Stimulated activated CD4-positive, alpha-beta T cell treated with anti-CD3 and anti-CD28 coated beads, Interleukin-1b, Interleukin-23, amount 100 ng/mL, for 4 hours (primary cell): ENCODE results near the gene USB1.

Source experiments
- DNase-seq, 2 donors: peaks; one replicate each; pipeline ENCODE4 v3.0.0-alpha.2; 2020; ENCODE audit warnings: low read depth in 2 of 2

Gene USB1

DNA sequence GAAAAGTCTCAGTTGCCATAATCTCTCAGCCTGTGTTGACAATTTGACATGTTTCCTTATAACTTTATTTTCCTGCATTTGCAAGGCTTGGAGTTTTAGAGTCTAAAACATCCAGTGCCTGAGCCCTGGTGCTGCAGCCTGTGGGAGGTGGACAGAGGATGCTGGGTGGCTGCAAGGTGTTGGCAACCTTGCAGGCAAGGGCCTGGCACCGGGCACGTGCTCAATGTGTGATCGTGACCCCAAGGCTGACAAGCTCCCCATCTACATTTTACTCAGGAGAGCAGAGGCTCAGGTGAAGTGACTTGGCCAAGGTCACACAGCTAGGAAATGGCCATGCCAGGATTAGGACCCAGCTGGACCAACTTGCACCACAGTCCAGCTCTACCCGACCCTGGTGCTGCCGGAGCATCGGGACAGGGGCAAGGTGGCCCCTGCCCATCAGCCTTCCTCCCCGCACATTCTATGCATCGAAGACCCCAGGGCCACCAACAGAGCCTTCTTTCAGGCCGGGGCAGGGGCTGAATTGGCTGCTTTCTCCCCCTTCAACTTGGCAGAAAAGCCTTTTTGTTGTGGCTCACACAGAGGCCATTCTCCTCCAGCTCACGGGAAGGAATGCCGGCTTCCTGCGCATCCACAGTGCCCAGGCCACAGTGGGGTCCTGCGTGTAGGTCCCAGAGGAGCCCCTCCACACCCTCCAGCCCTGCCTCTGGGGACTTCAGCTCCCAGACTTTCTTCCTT lies 47.5 kb downstream of the USB1 start:
- no peak for DNase-seq

DNA sequence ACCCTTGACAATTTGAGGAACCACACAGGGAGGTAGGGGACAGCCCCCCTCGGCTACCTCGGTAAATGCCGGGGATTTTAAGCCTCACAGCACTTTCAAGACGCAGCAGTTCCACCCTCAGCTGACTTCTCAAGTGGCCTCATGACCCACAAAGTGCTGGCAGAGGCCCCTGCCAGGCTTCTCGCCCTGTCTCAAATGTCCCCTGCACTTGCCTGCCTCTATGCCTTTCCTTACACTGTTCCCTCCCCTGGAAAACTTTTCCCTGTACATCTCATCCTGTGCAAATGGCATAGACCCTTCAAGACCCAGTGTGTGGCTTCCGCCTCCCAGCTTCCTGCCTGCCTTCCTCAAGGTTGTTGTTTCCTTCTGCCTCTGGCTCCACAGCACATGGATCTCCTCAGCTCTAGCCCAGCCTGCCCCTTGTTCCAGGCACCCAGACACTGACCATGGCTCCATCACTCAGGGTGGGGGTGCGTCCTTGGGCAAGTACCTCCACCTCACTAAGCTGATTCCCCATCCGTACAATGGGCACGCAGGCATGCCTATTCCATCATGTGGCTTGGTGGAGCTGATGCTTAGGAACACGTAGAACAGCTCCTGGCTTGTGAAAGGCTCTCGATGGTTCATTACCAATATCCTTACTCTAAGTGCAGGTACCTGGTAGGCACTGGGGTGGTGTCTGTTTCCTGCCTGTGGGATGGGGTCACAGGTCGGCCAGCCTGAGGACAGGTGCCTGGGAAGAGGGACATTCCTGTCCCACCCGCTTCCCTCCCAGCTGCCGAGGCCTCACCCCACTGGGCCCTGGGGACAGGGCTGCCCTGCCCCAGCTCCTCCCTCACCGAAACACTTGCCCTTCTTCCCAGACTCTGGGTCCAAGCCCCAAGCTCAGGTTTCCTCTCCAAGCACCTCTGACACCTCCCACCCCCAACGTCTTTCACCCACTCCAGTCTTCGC lies 48.3 kb downstream of the USB1 start:
- no peak for DNase-seq

- DNase-seq: no peak
Measured at GRCh38 chr16:58051296-58051695, 50.1 kb downstream of the USB1 start.

GRCh38 chr16:58051821-58052603 lies 50.8 kb downstream of the USB1 start:
- no peak for DNase-seq

DNA sequence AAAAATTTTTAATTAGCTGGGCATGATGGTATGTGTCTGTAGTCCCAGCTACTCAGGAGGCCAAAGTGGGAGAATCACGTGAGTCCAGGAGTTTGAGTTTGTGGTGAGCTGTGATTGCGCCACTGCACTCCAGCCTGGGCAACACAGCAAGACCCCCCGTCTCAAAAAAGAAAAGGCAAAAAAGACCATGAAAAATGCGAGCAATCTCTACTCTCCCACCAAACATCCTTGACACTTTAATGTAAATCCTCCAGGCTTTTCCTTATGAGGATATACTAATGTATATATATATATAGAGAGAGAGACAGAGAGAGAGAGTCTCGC lies 52.4 kb downstream of the USB1 start:
- no peak for DNase-seq

- DNase-seq: no peak
Measured at GRCh38 chr16:58054289-58054688, 53.1 kb downstream of the USB1 start.

GRCh38 chr16:58056580-58056979 lies 55.4 kb downstream of the USB1 start:
- DNase-seq: no peak

DNA sequence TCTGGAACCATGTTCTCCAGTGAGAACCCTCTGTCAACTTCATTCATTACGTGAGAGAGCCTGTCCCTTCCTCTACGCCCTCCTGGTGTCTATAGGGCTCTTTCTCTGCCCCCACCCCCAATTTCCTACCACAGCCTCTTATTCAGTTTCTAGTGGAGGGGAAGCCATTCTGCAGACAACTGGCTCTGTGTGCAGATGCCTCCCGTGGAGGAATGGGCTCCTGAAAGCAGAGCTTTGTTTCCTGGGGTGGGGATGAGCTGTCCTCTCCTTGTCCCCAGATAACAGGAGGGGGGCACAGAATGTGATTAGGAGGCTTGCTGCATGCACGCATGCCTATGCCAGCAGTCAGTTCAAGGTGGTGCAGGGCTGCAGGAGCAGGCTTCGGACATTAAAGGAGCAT lies 55.9 kb downstream of the USB1 start:
- no peak for DNase-seq

DNA sequence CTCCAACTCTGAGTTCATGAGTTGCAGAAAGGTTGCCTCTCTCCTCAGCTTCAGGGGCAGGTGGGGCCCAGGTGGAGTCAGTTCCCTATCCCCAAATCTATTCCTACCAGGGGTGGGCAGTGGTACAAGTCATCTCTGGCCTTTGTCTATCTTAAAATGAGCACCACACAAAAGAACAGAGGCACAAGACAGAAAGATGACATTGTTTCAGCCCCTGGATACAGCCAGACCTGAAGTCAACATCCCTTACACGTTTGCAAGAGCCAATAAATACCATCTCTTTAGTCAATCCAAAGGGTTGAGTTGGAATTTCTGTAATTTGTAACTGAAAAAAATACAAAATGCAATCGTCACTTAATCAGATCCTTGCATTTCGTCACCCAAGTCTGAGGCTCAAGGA lies 56.6 kb downstream of the USB1 start:
- DNase-seq: no peak

DNA sequence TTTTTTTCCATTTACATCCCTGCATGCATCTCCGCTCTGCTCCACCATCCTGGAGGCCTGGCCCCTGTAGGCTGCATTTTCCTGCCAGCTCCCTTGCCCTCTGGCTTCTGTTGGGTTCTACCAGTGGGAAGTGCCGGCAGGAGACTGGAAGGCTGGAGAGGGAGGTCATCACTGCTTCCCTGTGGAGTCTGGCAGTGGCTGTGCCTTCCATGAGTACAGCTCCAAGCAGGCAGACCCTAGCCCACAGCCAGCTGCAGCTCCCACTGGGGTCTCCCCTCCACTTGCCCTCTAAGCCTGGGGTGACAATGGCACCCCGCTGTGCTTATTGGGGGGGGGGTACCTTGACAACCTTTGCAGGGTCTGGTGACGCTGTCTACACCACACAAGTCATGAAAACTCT lies 61.6 kb downstream of the USB1 start:
- DNase-seq: no peak

DNA sequence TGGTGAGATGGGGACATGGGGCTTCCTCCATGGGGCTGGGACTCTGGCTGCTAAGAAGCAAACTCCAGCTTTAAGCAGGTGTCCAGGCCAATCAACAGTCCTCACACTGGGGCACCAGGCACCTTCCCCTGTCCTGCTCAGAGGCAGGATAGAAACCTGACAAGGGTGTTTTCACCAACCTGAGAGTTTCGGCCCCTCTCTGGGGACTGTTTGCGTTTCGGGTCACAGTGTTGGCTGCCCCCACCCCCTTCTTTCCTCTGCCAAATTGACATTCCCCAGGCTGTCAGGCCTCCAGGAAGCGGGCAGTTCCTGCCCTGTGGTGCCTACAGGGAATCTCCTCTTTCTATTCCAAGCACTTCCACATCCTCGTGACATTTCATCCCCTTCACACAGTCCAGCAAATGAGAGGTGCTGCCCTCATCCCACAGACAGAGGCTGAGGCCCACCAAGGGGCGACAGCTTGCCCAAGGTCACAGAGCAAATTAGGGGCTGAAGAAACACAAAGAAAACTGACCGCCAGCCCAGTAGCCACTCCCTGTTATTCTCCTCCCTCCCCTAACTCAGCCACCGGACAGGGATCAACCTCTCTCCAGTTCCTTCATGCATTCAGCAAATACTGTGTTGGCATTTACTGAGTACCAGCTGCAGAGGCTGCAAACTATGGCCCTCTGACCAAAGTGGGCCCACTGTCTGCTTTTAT lies 62.3 kb downstream of the USB1 start:
- DNase-seq: no peak

- no peak for DNase-seq
Measured at GRCh38 chr16:58070585-58070984, 69.4 kb downstream of the USB1 start.
